Liver (tissue), 9 donors: ENCODE measurements around the gene SETD7. TPM values are rescaled to one million over a fixed set of nuclear protein-coding genes. Genes with fewer than 3 reads are reported as not detected.
A peak's percentile ranks its signal among the peaks of the same experiment; 100 is the strongest.

Experiments
- DNase-seq: peaks from one replicate; pipeline ENCODE4 v3.0.0-alpha.2; 2017; ENCODE audit warnings: low spot score
- H3K27ac ChIP-seq, 2 donors: one replicate each; pipeline ENCODE4 v1.7.0; 2013; ENCODE audit warnings: inconsistent platforms in 2 of 2, low read length in 2 of 2, control low read depth in 1 of 2, low read depth in 1 of 2, mild to moderate bottlenecking in 1 of 2
- H3K27me3 ChIP-seq, 4 donors: one replicate each; pipeline versions ENCODE4 v1.6.1 to v1.7.0; 2013; ENCODE audit warnings: low read length in 3 of 4, inconsistent platforms in 1 of 4, mild to moderate bottlenecking in 1 of 4, moderate library complexity in 1 of 4; ENCODE audit not compliant: control insufficient read depth in 4 of 4, insufficient read depth in 4 of 4
- H3K36me3 ChIP-seq, 4 donors: one replicate each; pipeline versions ENCODE4 v1.6.1 to v1.7.0; 2013; ENCODE audit warnings: low read length in 3 of 4, mild to moderate bottlenecking in 3 of 4, low read depth in 1 of 4, moderate library complexity in 1 of 4; ENCODE audit not compliant: control insufficient read depth in 4 of 4, insufficient read depth in 3 of 4
- H3K4me1 ChIP-seq, 4 donors: one replicate each; pipeline versions ENCODE4 v1.6.1 to v1.7.0; 2013; ENCODE audit warnings: low read length in 3 of 4, mild to moderate bottlenecking in 3 of 4, moderate library complexity in 1 of 4; ENCODE audit not compliant: control insufficient read depth in 4 of 4, insufficient read depth in 4 of 4
- H3K4me3 ChIP-seq, 3 donors: one replicate each; pipeline versions ENCODE4 v1.6.1 to v1.7.0; 2013; ENCODE audit warnings: low read length in 3 of 3, control low read depth in 1 of 3, low read depth in 1 of 3, mild to moderate bottlenecking in 1 of 3
- H3K9ac ChIP-seq, 2 donors: one replicate each; pipeline ENCODE4 v1.7.0; 2013; ENCODE audit warnings: low read length in 2 of 2, mild to moderate bottlenecking in 2 of 2, moderate library complexity in 2 of 2, control low read depth in 1 of 2, low read depth in 1 of 2
- H3K9me3 ChIP-seq, 4 donors: one replicate each; pipeline versions ENCODE4 v1.6.1 to v1.7.0; 2013; ENCODE audit warnings: low read length in 3 of 4; ENCODE audit not compliant: control insufficient read depth in 4 of 4
- ATF3 ChIP-seq: IDR thresholded peaks from 2 replicates; pipeline ENCODE4 v1.6.1; 2016; ENCODE audit warnings: antibody characterized with exemption
- EGR1 ChIP-seq, 2 donors: IDR thresholded peaks; 2 replicates each; pipeline ENCODE4 v1.6.1; 2016 to 2018; ENCODE audit warnings: antibody characterized with exemption in 2 of 2, low read depth in 2 of 2
- FOXA1 ChIP-seq: IDR thresholded peaks from 2 replicates; pipeline ENCODE4 v1.6.1; 2016; ENCODE audit warnings: antibody characterized with exemption
- FOXA2 ChIP-seq: IDR thresholded peaks from 2 replicates; pipeline ENCODE4 v1.6.1; 2016; ENCODE audit warnings: antibody characterized with exemption
- GABPA ChIP-seq, 2 donors: IDR thresholded peaks in 1 of 2; conservative IDR thresholded peaks in 1 of 2; 2 replicates each; pipeline ENCODE4 v1.6.1; 2016; ENCODE audit warnings: antibody characterized with exemption in 2 of 2, mild to moderate bottlenecking in 1 of 2, moderate library complexity in 1 of 2
- HNF4A ChIP-seq, 2 donors: conservative IDR thresholded peaks; 2 replicates each; pipeline ENCODE4 v1.6.1; 2016; ENCODE audit warnings: antibody characterized with exemption in 2 of 2, mild to moderate bottlenecking in 2 of 2
- HNF4G ChIP-seq: IDR thresholded peaks from 2 replicates; pipeline ENCODE4 v1.6.1; 2016; ENCODE audit warnings: antibody characterized with exemption
- JUND ChIP-seq, 2 donors: IDR thresholded peaks; 2 replicates each; pipeline ENCODE4 v1.6.1; 2016; ENCODE audit warnings: antibody characterized with exemption in 2 of 2
- MAX ChIP-seq: IDR thresholded peaks from 2 replicates; pipeline ENCODE4 v1.6.1; 2016; ENCODE audit warnings: antibody characterized with exemption
- NR2F2 ChIP-seq: IDR thresholded peaks from 2 replicates; pipeline ENCODE4 v1.6.1; 2016; ENCODE audit warnings: antibody characterized with exemption
- RAD21 ChIP-seq, 2 donors: IDR thresholded peaks; 2 replicates each; pipeline ENCODE4 v1.6.1; 2016; ENCODE audit warnings: antibody characterized with exemption in 2 of 2, mild to moderate bottlenecking in 2 of 2
- REST ChIP-seq: IDR thresholded peaks from 2 replicates; pipeline ENCODE4 v1.6.1; 2016; ENCODE audit warnings: antibody characterized with exemption, mild to moderate bottlenecking
- RXRA ChIP-seq, 2 donors: IDR thresholded peaks; 2 replicates each; pipeline ENCODE4 v1.6.1; 2017 to 2018; ENCODE audit warnings: antibody characterized with exemption in 2 of 2, mild to moderate bottlenecking in 1 of 2
- SP1 ChIP-seq: IDR thresholded peaks from 2 replicates; pipeline ENCODE4 v1.6.1; 2018; ENCODE audit warnings: antibody characterized with exemption, mild to moderate bottlenecking
- TAF1 ChIP-seq: conservative IDR thresholded peaks from 2 replicates; pipeline ENCODE4 v1.6.1; 2016; ENCODE audit warnings: antibody characterized with exemption, mild to moderate bottlenecking
- YY1 ChIP-seq: IDR thresholded peaks from 2 replicates; pipeline ENCODE4 v1.6.1; 2016; ENCODE audit warnings: antibody characterized with exemption, mild to moderate bottlenecking
- WGBS: extraction: QIAGEN DNeasy Blood & Tissue Kit; methylation state at CpG from one replicate; pipeline ENCODE4 v1.1.7; 2013; 5-methylcytosine and 5-hydroxymethylcytosine counted together
- polyA plus RNA-seq, 2 donors: library from polyadenylated mRNA; stranded (reverse) in 1 of 2; unstranded in 1 of 2; fragments of 200-250 nt in 1 of 2; fragments of >200 nt in 1 of 2; fragmentation: Nextera tagmentation in 1 of 2; extraction: Ambion mirVana in 1 of 2; gene quantifications; one replicate each; pipeline versions ENCODE4 v1.2.1 to v1.2.3, GENCODE V29; 2013 to 2015
- total RNA-seq, 2 donors: library from RNA; depleted of rRNA; stranded (reverse); fragments of >200 nt; gene quantifications; one replicate each; pipeline ENCODE4 v1.2.3, GENCODE V29; 2014
- TF ChIP-seq, protein P1 (sequence below): IDR thresholded peaks from 2 replicates; pipeline ENCODE4 v1.6.1; 2016; ENCODE audit warnings: antibody characterized with exemption
- TF ChIP-seq, protein P2 (sequence below): fragments of 150-350 bp; IDR thresholded peaks from 2 replicates; pipeline ENCODE4 v1.5.1; 2017; ENCODE audit warnings: improper control_type of control experiment, low read depth, low read length; ENCODE audit not compliant: missing input control
- donor health status: healthy.
- donor health status: healthy.
- donor health status: healthy.
- donor health status: healthy.
- donor health status: healthy.

Gene SETD7
- total RNA-seq: 10 to 100 TPM; 13.3 to 81.7 TPM
- 10 to 100 TPM; 12.9 to 22.6 TPM for polyA plus RNA-seq

DNA sequence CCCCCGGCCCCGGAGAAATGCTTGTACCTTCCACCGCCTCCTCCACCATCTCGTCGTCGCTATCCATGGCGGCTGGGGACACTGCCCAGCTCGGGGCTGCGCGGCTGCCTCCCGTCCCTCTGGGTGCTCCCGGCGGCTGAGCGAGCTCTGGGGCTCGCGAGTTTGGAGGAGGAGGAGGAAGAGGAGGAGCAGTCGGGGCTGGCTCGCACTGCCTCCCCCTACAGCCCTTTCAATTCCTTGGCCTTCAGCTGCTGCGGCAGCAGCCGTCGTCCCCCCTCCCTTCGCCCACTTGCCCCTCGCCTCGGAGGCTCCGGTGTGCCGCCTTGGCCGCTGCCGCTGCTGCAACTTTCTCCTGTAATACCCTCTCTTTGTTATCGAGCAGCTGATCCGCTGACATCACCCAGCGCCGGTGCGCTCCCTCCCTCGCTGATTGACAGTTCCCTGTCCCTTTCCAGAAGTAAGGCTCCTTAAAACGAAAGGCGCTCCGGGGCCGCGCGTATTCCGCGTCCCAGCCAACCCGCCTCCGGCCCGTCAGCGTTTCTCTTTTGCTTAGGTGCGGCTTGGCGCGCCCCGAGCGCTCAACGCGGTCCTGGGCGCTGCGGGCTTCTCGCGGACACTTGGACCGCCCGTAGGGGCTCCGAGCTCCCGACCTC is at the start of gene SETD7:
TSS of gene SETD7 (minus strand) at position 149 of the 653 bp plus-strand sequence. CDS start at position 67, 82 bp downstream.
- H3K9me3 ChIP-seq: no peaks in the 10 kb centered on the region
- WGBS: under 1% methylated on average over 61 of the region's 61 CpGs
- peak within 1 kb of the TSS; percentile 82 to 91 for H3K9ac ChIP-seq
- TF ChIP-seq NR2F2: no peak
- peak in 1 of 2 donors; percentile 10 for TF ChIP-seq RAD21 (IDR thresholded peaks at IDR 0.05)
- TF ChIP-seq JUND (IDR thresholded peaks at IDR 0.05): no peak
- TF ChIP-seq FOXA1: no peak
- TF ChIP-seq REST: peak; percentile 43
- no peak for TF ChIP-seq RXRA (IDR thresholded peaks at IDR 0.05)
- TF ChIP-seq GABPA (IDR thresholded peaks at IDR 0.05 in 1 of 2, conservative IDR thresholded peaks at IDR 0.05 in 1 of 2): no peak
- TF ChIP-seq EGR1 (IDR thresholded peaks at IDR 0.05; ENCODE audit: low read depth in 2 of 2): no peak
- no peak for TF ChIP-seq HNF4G
- TF ChIP-seq HNF4A (conservative IDR thresholded peaks at IDR 0.05): no peak
- no peak for TF ChIP-seq FOXA2
- no peak for TF ChIP-seq ATF3
- peak; percentile 68 for TF ChIP-seq TAF1
- TF ChIP-seq YY1: no peak
- TF ChIP-seq, protein P1, sequence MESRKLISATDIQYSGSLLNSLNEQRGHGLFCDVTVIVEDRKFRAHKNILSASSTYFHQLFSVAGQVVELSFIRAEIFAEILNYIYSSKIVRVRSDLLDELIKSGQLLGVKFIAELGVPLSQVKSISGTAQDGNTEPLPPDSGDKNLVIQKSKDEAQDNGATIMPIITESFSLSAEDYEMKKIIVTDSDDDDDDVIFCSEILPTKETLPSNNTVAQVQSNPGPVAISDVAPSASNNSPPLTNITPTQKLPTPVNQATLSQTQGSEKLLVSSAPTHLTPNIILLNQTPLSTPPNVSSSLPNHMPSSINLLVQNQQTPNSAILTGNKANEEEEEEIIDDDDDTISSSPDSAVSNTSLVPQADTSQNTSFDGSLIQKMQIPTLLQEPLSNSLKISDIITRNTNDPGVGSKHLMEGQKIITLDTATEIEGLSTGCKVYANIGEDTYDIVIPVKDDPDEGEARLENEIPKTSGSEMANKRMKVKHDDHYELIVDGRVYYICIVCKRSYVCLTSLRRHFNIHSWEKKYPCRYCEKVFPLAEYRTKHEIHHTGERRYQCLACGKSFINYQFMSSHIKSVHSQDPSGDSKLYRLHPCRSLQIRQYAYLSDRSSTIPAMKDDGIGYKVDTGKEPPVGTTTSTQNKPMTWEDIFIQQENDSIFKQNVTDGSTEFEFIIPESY: no peak
- TF ChIP-seq SP1: peak; percentile 17
- TF ChIP-seq, protein P2, sequence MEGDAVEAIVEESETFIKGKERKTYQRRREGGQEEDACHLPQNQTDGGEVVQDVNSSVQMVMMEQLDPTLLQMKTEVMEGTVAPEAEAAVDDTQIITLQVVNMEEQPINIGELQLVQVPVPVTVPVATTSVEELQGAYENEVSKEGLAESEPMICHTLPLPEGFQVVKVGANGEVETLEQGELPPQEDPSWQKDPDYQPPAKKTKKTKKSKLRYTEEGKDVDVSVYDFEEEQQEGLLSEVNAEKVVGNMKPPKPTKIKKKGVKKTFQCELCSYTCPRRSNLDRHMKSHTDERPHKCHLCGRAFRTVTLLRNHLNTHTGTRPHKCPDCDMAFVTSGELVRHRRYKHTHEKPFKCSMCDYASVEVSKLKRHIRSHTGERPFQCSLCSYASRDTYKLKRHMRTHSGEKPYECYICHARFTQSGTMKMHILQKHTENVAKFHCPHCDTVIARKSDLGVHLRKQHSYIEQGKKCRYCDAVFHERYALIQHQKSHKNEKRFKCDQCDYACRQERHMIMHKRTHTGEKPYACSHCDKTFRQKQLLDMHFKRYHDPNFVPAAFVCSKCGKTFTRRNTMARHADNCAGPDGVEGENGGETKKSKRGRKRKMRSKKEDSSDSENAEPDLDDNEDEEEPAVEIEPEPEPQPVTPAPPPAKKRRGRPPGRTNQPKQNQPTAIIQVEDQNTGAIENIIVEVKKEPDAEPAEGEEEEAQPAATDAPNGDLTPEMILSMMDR: no peak
- TF ChIP-seq MAX: no peak
- peak within 1 kb of the TSS; percentile 70 to 86 (median 86) for H3K4me3 ChIP-seq
- H3K36me3 ChIP-seq: no peaks in the 10 kb centered on the region
- H3K4me1 ChIP-seq: peaks cover 20 to 71% (median 57%) of the 10 kb centered on the region in 4 donors
- H3K27ac ChIP-seq: peak within 1 kb of the TSS; percentile 99 to 100
- peak; percentile 59 for DNase-seq
- no peaks in the 10 kb centered on the region for H3K27me3 ChIP-seq
